ENCODE data around the gene BPTF.
"Not testable (repeated sequence)": the region's sequence is repeated elsewhere in the genome, so short reads cannot be mapped to it uniquely, and the experiment has no call there.

The BPTF gene

GRCh38 chr17:68019675-68020408 lies 194.5 kb downstream of the BPTF start:
- DNase-seq (ENCODE audit: low spot score) (peak; percentile 89), ATAC-seq (ENCODE audit: low read depth) (peak; percentile 93)
- Histone ChIP-seq H3K36me3 (ENCODE audit: low read depth) (no peaks in the 10 kb centered on the region), H3K27me3 (ENCODE audit: insufficient read depth, poor library complexity, severe bottlenecking) (no peaks in the 10 kb centered on the region), H3K9me3 (ENCODE audit: severe bottlenecking) (no peaks in the 10 kb centered on the region), H3K27ac (ENCODE audit: poor library complexity, severe bottlenecking) (peak overlapping the region; percentile 44), H3K4me1 (ENCODE audit: insufficient read depth, poor library complexity, severe bottlenecking) (peaks cover 3% of the 10 kb centered on the region), H3K4me3 (ENCODE audit: severe bottlenecking) (peak overlapping the region; percentile 44)
- TF ChIP-seq CTCF (IDR thresholded peaks at IDR 0.05; ENCODE audit: poor library complexity, severe bottlenecking), result no peak

- H3K27me3 ChIP-seq (ENCODE audit: insufficient read depth, poor library complexity, severe bottlenecking), result no peaks in the 10 kb centered on the region
- H3K36me3 ChIP-seq (ENCODE audit: low read depth), result no peaks in the 10 kb centered on the region
- H3K9me3 ChIP-seq (ENCODE audit: severe bottlenecking), result no peaks in the 10 kb centered on the region
- DNase-seq (ENCODE audit: low spot score) (no peak), ATAC-seq (ENCODE audit: low read depth) (peak; percentile 22; the same call in 2 of the 3 replicates)
- H3K27ac ChIP-seq (ENCODE audit: poor library complexity, severe bottlenecking), result peak overlapping the region; percentile 44
- H3K4me1 ChIP-seq (ENCODE audit: insufficient read depth, poor library complexity, severe bottlenecking), result peaks cover 3% of the 10 kb centered on the region
- H3K4me3 ChIP-seq (ENCODE audit: severe bottlenecking), result peak overlapping the region; percentile 44
- TF ChIP-seq CTCF (IDR thresholded peaks at IDR 0.05; ENCODE audit: poor library complexity, severe bottlenecking), result no peak
Observed at GRCh38 chr17:68020409-68020756, 195.1 kb downstream of the BPTF start.

- DNase-seq (ENCODE audit: low spot score); ATAC-seq (ENCODE audit: low read depth); H3K27me3 ChIP-seq (ENCODE audit: insufficient read depth, poor library complexity, severe bottlenecking); H3K9me3 ChIP-seq (ENCODE audit: severe bottlenecking); H3K36me3 ChIP-seq (ENCODE audit: low read depth); H3K4me1 ChIP-seq (ENCODE audit: insufficient read depth, poor library complexity, severe bottlenecking): not testable (repeated sequence)
- Histone ChIP-seq H3K4me3 (ENCODE audit: severe bottlenecking) (peak overlapping the region; percentile 44), H3K27ac (ENCODE audit: poor library complexity, severe bottlenecking) (peak overlapping the region; percentile 44)
Observed at GRCh38 chr17:68020791-68021190, 195.5 kb downstream of the BPTF start.

- DNase-seq (ENCODE audit: low spot score) (no peak), ATAC-seq (ENCODE audit: low read depth) (no peak)
- no peak for TF ChIP-seq CTCF (IDR thresholded peaks at IDR 0.05; ENCODE audit: poor library complexity, severe bottlenecking)
- no peak overlapping the region for H3K4me3 ChIP-seq (ENCODE audit: severe bottlenecking)
- no peak overlapping the region for H3K27ac ChIP-seq (ENCODE audit: poor library complexity, severe bottlenecking)
- no peaks in the 10 kb centered on the region for H3K27me3 ChIP-seq (ENCODE audit: insufficient read depth, poor library complexity, severe bottlenecking)
- no peaks in the 10 kb centered on the region for H3K36me3 ChIP-seq (ENCODE audit: low read depth)
- H3K4me1 ChIP-seq (ENCODE audit: insufficient read depth, poor library complexity, severe bottlenecking), result peaks cover 3% of the 10 kb centered on the region
- no peaks in the 10 kb centered on the region for H3K9me3 ChIP-seq (ENCODE audit: severe bottlenecking)
Observed at GRCh38 chr17:68021963-68022362, 196.7 kb downstream of the BPTF start.

- H3K4me3 ChIP-seq (ENCODE audit: severe bottlenecking); DNase-seq (ENCODE audit: low spot score); H3K4me1 ChIP-seq (ENCODE audit: insufficient read depth, poor library complexity, severe bottlenecking); ATAC-seq (ENCODE audit: low read depth); H3K27me3 ChIP-seq (ENCODE audit: insufficient read depth, poor library complexity, severe bottlenecking); H3K9me3 ChIP-seq (ENCODE audit: severe bottlenecking); H3K27ac ChIP-seq (ENCODE audit: poor library complexity, severe bottlenecking); H3K36me3 ChIP-seq (ENCODE audit: low read depth): not testable (repeated sequence)
- peak; percentile 23 for TF ChIP-seq CTCF (IDR thresholded peaks at IDR 0.05; ENCODE audit: poor library complexity, severe bottlenecking)
Observed at GRCh38 chr17:68022547-68022946, 197.2 kb downstream of the BPTF start.

Data from RWPE2 (cell line).